ENCODE results near the gene MOB3C. TPM values are rescaled to one million over a fixed set of nuclear protein-coding genes. Genes with fewer than 3 reads are reported as not detected.

Gene MOB3C
- polyA plus RNA-seq, 1 of the 3 experiments (the other 2 are of a cell fraction): 8.6 TPM

DNA sequence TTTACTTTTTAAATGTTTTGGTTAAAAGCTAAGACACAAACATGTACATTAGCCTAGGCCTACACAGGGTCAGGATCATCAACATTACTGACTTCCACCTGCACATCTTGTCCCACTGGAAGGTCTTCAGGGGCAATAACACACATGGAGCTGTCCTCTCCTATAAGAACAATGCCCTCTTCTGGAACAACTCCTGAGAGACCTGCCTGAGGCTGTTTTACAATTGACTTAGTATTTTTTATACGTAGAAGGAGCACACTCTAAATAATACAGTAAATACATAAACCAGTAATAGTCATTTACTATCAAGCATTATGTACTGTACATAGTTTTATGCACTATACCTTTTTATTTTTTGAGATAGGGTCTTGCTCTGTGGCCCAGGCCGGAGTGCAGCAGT lies 14.1 kb upstream of the MOB3C start (continued):
- TF ChIP-seq GABPA (IDR thresholded peaks at IDR 0.05; ENCODE audit: low read depth): no peak
- TF ChIP-seq TAF1 (IDR thresholded peaks at IDR 0.05; ENCODE audit: borderline replicate concordance, low read depth, low read length): no peak
- TF ChIP-seq, protein P1, sequence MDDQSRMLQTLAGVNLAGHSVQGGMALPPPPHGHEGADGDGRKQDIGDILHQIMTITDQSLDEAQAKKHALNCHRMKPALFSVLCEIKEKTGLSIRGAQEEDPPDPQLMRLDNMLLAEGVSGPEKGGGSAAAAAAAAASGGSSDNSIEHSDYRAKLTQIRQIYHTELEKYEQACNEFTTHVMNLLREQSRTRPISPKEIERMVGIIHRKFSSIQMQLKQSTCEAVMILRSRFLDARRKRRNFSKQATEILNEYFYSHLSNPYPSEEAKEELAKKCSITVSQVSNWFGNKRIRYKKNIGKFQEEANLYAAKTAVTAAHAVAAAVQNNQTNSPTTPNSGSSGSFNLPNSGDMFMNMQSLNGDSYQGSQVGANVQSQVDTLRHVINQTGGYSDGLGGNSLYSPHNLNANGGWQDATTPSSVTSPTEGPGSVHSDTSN (IDR thresholded peaks at IDR 0.05): no peak
- TF ChIP-seq FOXJ3 (CRISPR knock-in tag; IDR thresholded peaks at IDR 0.05): no peak

DNA sequence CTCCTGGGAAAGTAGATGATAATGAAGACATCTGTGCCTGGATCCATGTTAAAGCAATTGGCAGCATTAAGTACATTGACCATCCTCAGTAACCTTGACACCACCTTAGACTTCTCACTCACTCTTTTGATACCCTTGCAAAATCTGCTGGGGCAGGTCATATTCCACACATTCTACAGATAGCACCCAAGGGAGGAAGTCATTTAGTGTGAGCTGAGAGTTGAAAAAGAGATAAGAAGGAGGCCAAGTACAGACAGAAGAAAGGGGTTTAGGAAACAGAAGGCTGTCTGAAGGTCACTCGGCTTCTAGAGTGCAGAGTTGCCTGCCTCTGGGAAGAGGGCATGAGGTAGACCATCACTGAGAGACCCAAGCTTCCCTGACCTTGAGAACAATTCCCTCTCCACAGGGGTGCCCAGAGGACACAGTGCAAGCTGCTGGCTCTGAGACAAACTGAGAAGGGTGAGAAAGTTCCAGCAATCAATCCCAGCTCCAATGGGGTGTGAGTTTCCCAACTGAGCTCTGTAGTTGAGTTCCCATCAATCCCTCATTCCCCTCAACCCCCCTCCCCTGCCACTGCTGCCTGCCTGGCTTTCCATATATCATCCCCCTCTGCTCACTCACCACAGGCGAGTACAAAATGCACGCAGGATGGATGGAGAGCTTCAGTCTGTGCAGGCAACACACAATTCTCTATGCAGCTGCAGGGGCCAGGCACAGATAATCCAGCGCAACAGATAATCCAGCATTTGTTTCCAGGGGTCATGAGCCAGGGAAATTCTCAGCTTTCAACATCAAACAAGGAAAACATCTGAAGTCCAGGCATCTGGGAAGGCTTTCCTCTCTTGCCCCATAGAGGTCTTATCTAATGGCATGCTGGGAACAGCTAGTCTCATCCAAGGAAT lies 7.4 kb upstream of the MOB3C start:
- H3K4me2 ChIP-seq: no peak overlapping the region
- H4K20me1 ChIP-seq (ENCODE audit: insufficient read depth): no peaks in the 10 kb centered on the region
- POLR2A ChIA-PET: interaction anchor here (1.0 kb wide), 1 partner anchor 45 kb away, joined by 3 read pairs; no protein-coding TSS in a partner anchor
- H3K4me3 ChIP-seq (ENCODE audit: low read depth in 2 of 2, low read length in 1 of 2): no peak overlapping the region
- DNase-seq: no peak
- no peak overlapping the region for H3K9ac ChIP-seq
- H3K4me1 ChIP-seq (ENCODE audit: control insufficient read depth in 1 of 2, insufficient read depth in 2 of 2, low read depth in 1 of 2, low read length in 1 of 2): no peaks in the 10 kb centered on the region
- no peaks in the 10 kb centered on the region for H3K36me3 ChIP-seq (replicated peaks in 1 of 2; ENCODE audit: control insufficient read depth in 1 of 2, insufficient read depth in 2 of 2, low read length in 1 of 2)
- no peaks in the 10 kb centered on the region for H3K9me3 ChIP-seq
- CTCF ChIA-PET: no interaction called here
- H3K27me3 ChIP-seq (ENCODE audit: insufficient read depth): no peaks in the 10 kb centered on the region
- no peak overlapping the region for H2AFZ ChIP-seq (ENCODE audit: low read depth)
- H3K27ac ChIP-seq (ENCODE audit: low read depth in 2 of 2, low read length in 1 of 2): no peak overlapping the region
- 87% methylated on average over 4 of the region's 4 CpGs for WGBS (ENCODE audit: low lambda C conversion rate)
- H3K9me2 ChIP-seq: no peaks in the 10 kb centered on the region
- no peaks in the 10 kb centered on the region for H3K79me2 ChIP-seq (ENCODE audit: insufficient read depth)
- TF ChIP-seq FOSL2 (IDR thresholded peaks at IDR 0.05; ENCODE audit: borderline replicate concordance, low read depth) (no peak), MEF2A (IDR thresholded peaks at IDR 0.05; ENCODE audit: borderline replicate concordance, low read depth) (no peak), RAD21 (IDR thresholded peaks at IDR 0.05; ENCODE audit: low read length) (no peak), TCF12 (IDR thresholded peaks at IDR 0.05) (no peak), NRF1 (IDR thresholded peaks at IDR 0.05; ENCODE audit: low read depth, low read length) (no peak), TEAD4 (IDR thresholded peaks at IDR 0.05; ENCODE audit: borderline replicate concordance, insufficient read depth) (no peak), NFIC (IDR thresholded peaks at IDR 0.05; ENCODE audit: borderline replicate concordance) (no peak)
- TF ChIP-seq, protein P2, sequence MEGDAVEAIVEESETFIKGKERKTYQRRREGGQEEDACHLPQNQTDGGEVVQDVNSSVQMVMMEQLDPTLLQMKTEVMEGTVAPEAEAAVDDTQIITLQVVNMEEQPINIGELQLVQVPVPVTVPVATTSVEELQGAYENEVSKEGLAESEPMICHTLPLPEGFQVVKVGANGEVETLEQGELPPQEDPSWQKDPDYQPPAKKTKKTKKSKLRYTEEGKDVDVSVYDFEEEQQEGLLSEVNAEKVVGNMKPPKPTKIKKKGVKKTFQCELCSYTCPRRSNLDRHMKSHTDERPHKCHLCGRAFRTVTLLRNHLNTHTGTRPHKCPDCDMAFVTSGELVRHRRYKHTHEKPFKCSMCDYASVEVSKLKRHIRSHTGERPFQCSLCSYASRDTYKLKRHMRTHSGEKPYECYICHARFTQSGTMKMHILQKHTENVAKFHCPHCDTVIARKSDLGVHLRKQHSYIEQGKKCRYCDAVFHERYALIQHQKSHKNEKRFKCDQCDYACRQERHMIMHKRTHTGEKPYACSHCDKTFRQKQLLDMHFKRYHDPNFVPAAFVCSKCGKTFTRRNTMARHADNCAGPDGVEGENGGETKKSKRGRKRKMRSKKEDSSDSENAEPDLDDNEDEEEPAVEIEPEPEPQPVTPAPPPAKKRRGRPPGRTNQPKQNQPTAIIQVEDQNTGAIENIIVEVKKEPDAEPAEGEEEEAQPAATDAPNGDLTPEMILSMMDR (IDR thresholded peaks at IDR 0.05): no peak
- TF ChIP-seq, protein P3, sequence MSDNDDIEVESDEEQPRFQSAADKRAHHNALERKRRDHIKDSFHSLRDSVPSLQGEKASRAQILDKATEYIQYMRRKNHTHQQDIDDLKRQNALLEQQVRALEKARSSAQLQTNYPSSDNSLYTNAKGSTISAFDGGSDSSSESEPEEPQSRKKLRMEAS (IDR thresholded peaks at IDR 0.05; ENCODE audit: low read depth): no peak
- no peaks in the 10 kb centered on the region for H3F3A ChIP-seq (replicated peaks; ENCODE audit: insufficient read depth)
